Measurements from ENCODE around the gene RABGAP1.

Gene RABGAP1

GRCh38 chr9:123011878-123012528 lies 71.2 kb downstream of the RABGAP1 start:
- no peak for DNase-seq (ENCODE audit: low spot score)
- TF ChIP-seq CTCF (IDR thresholded peaks at IDR 0.05; ENCODE audit: extremely low read depth, insufficient read depth, missing control alignments): no peak
- in situ Hi-C loops (cut with MboI; ENCODE audit: low pct_unique_long_range_greater_than_20kb, low sequenced_read_pairs, unreplicated experiment): no loop called here

GRCh38 chr9:123016631-123017030 lies 75.8 kb downstream of the RABGAP1 start:
- no peak for TF ChIP-seq CTCF (IDR thresholded peaks at IDR 0.05; ENCODE audit: extremely low read depth, insufficient read depth, missing control alignments)
- no peak for DNase-seq (ENCODE audit: low spot score)
- in situ Hi-C loops (cut with MboI; ENCODE audit: low pct_unique_long_range_greater_than_20kb, low sequenced_read_pairs, unreplicated experiment): no loop called here

GRCh38 chr9:123020796-123021195 lies 80.0 kb downstream of the RABGAP1 start:
- in situ Hi-C loops (cut with MboI; ENCODE audit: low pct_unique_long_range_greater_than_20kb, low sequenced_read_pairs, unreplicated experiment): no loop called here
- TF ChIP-seq CTCF (IDR thresholded peaks at IDR 0.05; ENCODE audit: extremely low read depth, insufficient read depth, missing control alignments): no peak
- no peak for DNase-seq (ENCODE audit: low spot score)

- no peak for TF ChIP-seq CTCF (IDR thresholded peaks at IDR 0.05; ENCODE audit: extremely low read depth, insufficient read depth, missing control alignments)
- in situ Hi-C loops (cut with MboI; ENCODE audit: low pct_unique_long_range_greater_than_20kb, low sequenced_read_pairs, unreplicated experiment): no loop called here
- DNase-seq (ENCODE audit: low spot score): no peak
These were observed 85.6 kb downstream of the RABGAP1 start for GRCh38 chr9:123026425-123026824.

GRCh38 chr9:123027517-123027916 lies 86.7 kb downstream of the RABGAP1 start:
- DNase-seq (ENCODE audit: low spot score): no peak
- in situ Hi-C loops (cut with MboI; ENCODE audit: low pct_unique_long_range_greater_than_20kb, low sequenced_read_pairs, unreplicated experiment): no loop called here
- TF ChIP-seq CTCF (IDR thresholded peaks at IDR 0.05; ENCODE audit: extremely low read depth, insufficient read depth, missing control alignments): no peak

GRCh38 chr9:123028136-123028535 lies 87.3 kb downstream of the RABGAP1 start:
- no peak for DNase-seq (ENCODE audit: low spot score)
- in situ Hi-C loops (cut with MboI; ENCODE audit: low pct_unique_long_range_greater_than_20kb, low sequenced_read_pairs, unreplicated experiment): no loop called here
- TF ChIP-seq CTCF (IDR thresholded peaks at IDR 0.05; ENCODE audit: extremely low read depth, insufficient read depth, missing control alignments): no peak

All from GM13977 (cell line).